ENCODE data around the gene NFIC.
"Not testable (repeated sequence)": the region's sequence is repeated elsewhere in the genome, so short reads cannot be mapped to it uniquely, and the experiment has no call there.

NFIC gene

DNA sequence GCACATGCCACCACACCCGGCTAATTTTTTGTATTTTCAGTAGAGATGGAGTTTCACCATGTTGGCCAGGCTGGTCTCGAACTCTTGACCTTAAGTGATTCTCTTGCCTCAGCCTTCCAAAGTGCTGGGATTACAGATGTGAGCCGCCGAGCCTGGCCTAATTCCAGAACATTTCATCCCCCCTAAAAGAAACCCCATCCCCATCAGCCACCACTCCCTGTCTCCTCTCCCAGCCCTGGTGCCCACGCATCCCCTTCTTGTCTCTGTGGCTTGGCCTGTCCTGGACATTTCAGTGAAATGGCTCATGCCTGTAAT, 63.9 kb downstream of the NFIC start:
- DNase-seq, result not testable (repeated sequence)

DNA sequence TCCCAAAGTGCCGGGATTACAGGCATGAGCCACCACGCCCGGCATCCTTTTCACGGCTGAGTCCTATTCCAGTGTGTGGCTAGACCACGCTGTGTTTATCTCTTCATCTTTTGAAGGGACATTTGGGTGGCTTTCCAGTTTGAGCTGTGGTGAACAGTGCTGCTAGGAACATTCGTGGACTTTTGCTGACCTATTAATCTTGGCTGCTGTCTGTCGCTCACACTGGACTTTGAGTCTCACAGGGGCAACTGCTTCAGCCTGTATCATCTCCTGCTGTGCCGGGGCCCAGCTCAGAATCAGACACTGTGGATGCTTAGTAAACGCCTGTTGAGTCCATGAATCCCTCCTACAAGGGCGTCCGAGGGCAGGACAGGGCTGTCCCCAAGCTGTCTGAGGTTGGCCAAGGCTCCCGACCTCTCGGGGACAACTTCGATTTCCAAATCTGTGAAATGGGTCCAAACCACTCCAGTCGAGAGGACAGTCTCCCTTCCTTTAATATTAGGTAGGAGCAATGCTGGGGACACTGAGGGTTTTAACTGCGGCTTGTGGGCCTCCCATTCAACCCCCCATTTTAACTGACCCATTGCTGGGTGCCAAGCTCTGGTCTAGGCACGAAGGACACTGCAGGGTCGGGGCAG, 65.5 kb downstream of the NFIC start:
- DNase-seq, result no peak

DNA sequence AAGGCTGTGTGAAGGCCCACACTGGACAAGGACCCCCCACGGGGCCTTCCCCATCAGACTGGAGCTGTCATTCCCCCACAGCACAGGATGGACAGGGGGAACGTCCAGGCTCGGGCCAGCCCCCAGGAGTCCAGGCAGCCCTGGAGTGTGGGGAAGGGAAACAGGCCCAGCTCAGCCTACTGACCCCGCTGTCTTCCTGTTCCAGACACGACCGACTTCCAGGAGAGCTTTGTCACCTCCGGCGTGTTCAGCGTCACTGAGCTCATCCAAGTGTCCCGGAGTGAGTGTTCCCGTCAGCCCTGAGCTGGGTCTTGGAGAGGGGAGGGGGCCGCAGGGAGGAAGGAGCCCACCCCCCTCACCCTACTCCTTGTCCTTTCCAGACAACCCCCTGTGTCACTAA, 66.9 kb downstream of the NFIC start:
- DNase-seq, result no peak

DNA sequence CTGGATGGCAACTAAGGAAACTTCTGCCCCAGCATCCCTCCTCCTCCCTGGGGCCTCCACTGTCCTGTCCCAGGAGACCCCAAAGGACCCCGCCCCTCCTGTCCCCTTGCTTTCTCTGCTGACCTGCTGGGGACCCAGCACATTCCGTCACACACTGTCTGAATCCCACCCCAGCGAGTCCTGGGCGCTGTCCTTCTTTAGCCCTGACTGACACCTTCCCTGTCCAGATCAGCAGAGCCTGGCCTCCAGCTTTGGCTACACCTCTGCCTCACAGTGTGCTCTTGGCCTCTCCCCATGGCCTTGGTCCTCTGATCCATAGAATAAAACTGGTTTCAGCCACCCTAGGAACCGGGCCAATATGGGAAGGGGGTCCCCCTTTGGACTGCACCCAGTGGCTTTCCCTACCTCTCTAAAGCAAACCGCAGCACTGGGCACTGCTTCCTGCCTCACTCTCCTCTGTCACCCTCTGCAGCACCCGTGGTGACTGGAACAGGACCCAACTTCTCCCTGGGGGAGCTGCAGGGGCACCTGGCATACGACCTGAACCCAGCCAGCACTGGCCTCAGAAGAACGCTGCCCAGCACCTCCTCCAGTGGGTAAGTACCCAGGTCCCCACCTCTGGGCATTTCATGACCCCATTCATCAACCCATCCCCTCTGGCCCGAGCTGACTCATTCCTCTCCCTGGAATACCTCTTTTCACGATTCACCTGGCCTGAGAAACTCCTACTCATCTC, 67.6 kb downstream of the NFIC start:
- no peak for DNase-seq

DNA sequence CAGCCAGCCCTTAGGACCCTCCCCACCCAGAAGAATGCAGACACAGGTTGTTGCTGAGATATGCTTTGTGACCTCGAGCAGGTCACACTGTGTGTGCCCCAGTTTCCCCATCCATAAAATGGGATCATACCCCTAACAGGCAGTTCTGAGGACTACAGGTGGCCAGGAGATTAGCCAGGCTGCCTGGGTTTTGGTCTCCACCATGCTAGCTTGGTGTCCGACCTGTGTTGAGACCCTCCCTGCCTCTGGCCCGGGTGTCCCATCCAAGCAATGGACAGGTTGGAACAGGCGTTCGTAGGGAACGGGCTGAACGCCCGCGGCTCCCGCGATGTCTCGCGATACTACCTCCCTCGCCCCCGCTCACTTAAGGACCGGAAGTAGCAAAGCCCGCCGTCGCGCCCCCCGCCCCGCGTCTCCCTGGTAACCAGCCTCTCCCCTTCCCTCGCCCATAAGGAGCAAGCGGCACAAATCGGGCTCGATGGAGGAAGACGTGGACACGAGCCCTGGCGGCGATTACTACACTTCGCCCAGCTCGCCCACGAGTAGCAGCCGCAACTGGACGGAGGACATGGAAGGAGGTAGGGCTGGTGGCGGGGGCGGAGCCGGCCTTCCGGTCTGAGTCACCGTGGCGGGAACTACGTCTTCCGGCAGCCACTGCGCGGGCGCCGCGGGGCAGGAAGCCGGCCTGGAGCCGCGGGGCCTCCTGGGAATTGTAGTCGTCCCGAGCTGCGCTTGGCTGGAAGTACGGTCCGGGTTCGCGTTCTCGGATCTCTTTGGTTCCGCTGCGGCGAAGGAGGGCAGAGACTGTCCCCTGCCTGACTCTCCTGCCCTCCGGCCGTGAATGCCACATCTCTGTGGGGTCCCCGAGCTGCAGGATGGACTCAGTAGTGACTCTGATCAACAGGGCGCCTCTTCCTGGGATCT, 68.5 kb downstream of the NFIC start:
- peak; percentile 97 for DNase-seq

DNA sequence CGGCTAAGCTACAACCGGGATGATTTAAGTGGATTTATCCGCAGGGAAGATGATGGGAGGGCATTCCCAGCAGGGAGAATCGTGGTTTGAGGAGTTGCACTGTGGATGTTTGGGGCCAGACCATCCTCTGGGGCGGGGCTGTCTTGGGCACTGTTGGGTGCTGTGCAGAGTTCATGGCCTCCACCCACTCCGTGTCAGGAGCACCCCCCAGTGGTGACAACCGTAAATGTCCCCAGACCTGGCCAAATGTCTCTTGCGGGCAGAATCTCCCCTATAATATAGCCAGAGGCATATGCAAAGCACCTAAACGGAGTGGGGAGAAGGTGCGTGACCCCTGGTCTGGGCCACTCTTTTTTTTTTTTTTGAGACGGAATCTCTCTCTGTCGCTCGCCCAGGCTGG, 73.7 kb downstream of the NFIC start:
- peak; percentile 64 for DNase-seq

DNA sequence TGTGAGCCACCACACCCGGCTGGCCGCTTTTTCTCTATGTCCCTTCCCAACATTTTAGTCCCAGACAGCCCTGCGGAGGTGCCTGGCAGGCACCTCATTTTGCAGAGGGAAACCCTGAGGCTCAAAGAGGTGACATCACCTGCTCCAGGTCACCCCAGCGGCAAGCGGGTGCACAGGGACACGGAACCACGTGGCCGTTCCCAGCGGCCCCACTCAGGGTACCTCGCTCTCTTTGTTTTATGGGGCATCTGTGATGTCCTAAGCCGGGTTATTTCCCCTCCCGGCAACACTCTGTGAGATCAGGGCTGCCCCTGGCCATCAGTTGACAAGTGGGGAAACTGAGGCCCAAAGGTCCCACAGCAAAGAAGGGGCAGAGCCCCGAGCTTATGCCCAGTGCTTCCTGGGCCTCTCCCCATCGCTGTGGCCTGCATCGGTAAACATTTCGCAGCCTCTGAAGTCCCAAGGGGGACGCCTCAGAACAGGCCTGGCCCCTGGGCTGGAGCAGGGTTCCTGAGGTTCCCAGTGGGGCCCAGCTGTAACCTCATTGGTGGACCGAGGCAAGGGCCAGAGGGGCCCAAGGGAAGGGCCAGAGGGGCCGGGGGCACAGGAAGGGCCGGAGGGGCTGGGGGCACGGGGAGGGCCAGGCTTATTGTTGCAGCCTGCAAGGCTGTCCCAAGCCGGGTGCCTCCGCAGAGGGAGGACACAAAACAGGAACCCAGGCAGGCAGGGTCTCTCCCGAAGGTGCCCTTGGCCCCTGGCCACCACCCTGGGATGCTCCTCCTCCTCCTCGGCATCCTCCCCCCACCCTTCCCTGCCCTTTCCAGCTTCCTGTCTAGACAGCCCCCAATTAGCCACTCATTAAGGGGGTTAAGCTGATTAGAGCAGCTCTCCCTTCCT, 75.0 kb downstream of the NFIC start:
- no peak for DNase-seq

DNA sequence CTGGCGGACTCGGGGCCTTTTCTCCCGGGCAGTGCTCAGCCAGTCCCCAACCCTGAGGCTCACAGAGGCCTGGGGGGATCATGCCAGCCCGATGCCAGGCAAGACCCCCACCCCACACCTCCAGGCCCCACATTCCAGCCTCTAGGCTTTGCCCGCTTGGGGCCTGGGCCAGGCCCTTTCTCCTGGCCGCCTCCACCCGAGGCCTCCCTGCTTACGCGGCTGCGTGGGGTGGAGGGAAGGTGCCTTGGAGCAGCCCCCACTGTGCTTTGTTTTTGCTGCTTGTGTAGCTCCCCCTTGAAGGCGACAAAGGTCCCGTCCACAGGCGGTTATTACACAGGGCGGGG, 75.6 kb downstream of the NFIC start:
- no peak for DNase-seq

DNA sequence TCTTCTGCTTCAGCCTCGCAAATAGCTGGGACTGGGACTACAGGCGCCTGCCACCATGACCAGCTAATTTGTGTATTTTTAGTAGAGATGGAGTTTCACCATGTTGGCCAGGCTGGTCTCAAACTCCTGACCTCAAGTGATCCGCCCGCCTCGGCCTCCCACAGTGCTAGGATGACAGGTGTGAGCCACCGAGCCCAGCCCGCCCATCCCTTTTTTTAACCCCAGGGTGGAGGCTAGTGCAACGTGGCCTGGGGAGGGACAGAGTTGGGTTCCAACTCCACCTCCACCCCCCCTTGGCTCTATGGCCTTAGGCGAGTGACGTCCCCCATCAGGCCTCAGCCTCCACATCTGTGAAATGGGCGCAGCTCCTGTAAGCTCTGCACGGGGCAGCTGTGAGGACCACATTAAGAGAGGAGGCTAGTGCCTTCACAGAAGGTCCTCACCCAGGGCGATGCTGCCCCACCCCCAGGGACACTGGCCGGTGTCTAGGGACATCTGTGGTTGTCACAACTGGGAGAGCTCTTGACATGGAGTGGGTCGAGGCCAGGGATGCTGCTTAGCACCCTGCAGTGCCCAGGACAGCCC, 76.2 kb downstream of the NFIC start:
- DNase-seq, result no peak

DNA sequence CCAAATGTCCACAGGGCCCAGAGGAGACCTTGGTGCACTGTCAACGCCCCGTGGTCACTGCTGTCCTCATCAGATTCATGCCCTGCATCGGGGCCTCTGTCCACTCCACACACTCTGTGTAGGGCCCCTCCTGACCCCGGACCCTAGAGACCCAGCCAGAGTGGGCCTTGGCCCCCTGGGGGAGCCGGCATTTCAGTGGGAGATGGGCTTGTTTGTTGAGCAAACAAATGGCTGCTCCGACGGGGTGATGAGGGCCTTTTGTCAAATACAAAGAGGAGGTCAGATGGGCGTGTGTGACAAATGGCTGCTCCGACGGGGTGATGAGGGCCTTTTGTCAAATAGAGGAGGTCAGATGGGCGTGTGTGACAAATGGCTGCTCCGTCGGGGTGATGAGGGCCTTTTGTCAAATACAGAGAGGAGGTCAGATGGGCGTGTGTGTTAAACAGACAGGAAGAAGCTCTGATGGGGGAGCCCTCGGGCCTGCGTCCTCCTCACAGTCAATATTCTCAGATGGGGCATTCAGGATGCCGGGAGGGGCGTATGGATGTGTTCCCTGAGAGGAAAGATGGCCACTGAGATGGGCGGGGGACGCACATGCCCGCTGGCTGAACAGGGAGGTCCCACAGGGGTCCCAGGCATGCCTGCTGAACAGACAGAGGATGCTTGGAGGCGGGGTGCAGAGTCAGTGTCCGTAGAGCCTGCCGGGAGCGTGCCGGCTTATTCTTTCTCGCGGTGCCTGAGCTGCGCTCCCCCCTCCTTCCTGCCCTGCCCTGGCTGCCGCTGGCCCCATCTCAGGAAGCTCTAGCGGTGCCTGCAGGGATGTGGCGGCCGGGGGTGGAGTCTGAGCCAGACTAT, 77.7 kb downstream of the NFIC start:
- DNase-seq, result no peak

DNA sequence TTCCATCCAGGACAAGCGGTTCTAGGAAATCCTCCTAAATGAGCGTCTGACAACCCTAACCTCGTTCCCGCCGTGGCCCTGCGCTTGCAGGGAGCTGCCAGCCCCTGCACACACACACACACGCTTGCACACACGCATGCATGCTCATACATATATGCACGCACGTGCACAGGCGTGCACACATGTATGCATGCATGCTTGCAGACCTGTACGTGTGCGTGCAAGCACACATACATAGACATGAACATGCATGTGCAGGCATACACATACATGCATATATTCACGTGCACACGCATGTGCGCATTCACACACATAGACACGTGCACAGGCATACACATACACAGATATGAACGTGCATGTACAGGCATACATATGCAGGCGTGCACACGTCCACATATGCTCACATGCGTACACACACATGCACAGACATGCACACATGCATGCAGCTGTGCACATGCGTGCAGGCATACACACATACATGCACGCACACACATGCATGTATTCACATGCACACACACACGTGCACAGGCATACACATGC, 78.4 kb downstream of the NFIC start:
- no peak for DNase-seq

DNA sequence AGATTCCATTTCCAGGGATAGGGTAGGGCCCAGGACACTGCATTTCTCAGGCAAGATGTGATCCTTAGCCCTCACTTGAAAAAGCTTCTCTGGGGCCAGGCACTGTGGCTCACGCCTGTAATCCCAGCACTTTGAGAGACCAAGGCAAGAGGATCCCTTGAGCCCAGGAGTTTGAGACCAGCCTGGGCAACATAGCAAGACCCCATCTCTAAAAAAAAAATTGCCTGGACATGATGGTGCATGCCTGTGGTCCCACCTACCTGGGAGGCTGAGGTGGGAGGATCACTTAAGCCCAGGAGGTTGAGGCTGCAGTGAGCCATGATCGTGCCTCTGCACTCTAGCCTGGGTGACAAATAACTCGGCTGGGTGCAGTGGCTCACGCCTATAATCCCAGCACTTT, 80.3 kb downstream of the NFIC start:
- DNase-seq, result not testable (repeated sequence)

DNA sequence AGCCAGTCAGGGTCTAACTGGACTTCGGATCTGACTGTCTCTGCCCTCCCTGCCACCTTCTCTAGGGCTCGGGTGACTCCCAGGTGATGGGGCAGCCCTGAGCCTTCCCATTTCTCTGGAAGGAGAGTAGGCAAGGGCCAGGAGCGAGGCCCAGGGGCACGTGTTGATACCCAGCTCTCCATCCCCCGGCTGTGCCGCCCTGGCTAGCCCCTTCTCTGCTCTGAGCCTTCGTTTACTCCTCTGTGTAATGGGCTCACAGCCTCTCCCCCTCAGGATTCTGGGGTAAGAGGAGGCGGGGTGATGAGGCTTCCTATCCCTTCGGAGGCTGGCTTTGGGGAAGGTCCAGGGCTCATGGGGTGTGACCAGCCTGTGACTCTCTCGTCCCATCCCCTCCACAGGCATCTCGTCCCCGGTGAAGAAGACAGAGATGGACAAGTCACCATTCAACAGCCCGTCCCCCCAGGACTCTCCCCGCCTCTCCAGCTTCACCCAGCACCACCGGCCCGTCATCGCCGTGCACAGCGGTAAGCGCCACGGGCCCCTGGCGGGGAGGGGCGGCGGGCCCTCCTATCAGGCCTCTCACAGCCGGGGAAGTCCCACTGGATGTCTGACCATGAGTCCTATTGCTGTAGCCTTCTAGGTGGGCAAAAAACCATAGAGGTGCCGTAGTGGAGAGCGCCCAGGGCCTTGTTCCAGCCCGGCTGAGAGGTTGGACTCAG, 82.4 kb downstream of the NFIC start:
- no peak for DNase-seq

DNA sequence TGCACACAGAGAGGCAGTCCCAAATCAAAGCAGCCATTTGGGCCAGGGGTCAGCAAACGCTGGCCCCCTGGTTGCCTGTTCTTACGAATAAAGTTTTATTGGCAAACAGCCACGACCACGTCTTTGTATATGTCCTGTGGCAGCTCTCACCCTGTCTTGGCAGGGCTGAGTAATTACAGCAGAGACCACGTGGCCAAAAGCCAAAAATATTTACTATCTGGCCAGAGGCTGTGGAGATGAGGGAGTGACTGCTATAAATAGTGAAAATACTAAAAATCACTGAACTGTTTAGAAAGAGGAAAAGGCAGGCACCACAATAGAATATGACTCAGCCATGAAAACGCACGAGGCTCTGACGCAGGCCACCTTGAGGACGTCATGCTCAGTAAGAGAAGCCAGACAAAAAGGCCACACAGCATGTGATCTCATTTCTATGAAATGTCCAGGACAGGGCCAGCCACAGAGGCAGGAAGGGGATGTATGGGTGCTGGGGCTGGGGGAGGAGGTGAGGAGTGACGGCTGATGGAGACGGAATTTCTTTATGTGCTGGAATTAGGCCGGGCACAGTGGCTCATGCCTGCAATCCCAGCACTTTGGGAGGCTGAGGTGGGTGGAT, 84.5 kb downstream of the NFIC start:
- peak; percentile 23 for DNase-seq

DNA sequence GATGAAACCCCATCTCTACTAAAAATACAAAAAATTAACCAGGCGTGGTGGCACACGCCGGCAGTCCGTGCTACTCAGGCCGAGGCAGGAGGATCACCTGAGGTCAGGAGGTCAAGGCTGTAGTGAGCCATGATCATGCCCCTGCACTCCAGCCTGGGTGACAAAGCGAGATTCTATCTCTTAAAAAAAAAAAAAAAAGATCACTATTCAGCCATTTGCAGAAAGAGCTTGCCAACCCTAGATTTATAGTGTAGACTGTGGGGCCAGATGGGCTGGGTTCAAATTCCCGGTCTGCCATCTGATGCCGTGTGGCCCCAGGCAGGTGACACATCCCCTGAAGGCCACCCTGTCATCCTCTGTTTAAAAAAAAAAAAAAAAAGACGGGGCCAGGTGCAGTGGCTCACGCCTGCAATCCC, 85.1 kb downstream of the NFIC start:
- DNase-seq, result no peak

DNA sequence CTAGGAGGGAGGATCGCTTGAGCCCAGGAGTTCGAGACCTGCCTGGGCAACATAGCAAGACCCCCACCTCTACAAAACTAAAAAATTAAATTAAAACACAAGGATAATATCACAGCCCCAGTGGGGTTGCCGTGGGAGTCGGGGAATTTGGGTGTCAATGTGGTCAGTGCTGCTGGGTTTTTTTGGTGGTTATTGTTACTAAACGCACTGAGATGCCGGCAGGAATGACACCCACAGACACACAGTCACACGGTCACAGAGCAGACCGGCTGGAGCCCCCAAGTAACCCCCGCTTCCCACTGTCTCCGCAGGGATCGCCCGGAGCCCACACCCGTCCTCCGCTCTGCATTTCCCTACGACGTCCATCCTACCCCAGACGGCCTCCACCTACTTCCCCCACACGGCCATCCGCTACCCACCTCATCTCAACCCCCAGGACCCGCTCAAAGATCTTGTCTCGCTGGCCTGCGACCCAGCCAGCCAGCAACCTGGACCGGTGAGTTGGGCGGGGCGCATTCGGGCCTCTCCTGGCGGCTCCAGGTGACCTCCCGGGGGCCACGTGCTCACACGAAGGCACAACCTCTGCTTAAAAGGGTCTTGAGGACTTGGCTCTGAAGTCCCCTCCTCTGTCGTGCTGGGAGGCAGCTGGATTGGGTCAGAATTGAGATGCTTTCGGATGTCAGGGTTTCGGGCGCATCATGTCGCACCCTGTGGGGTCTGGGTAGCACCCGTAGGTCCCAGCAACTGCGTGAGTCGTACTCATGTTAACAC, 86.0 kb downstream of the NFIC start:
- DNase-seq, result no peak

DNA sequence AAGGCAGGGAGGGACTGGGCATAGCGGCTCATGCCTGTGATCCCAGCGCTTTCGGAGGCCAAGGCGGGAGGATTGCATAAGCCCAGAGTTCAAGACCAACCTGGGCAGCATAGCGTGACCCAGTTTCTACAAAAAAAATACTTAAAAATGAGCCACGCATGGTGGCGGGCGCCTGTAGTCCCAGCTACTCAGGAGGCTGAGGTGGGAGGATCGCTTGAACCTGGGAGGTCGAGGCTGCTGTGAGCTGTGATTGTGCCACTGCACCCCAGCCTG, 86.5 kb downstream of the NFIC start:
- DNase-seq, result not testable (repeated sequence)

DNA sequence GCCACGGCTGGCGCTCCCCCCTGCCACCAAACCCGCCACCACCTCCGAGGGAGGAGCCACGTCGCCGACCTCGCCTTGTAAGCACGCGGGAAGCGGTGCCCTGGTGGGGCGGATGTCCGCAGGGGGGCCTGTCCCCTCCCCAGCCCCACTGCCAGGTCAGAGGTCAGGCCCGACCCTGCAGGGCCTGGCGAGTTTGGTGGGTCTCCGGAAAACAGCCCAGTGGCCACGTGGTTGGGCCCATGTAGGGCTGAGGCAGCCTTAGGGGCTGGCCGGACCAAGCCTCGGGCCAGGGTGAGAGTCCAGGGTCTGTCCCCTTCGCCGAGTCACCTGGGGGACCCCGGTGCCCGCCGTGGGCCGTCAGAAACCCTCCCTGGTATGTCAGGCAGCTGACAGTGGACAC, 87.5 kb downstream of the NFIC start:
- DNase-seq, result no peak

DNA sequence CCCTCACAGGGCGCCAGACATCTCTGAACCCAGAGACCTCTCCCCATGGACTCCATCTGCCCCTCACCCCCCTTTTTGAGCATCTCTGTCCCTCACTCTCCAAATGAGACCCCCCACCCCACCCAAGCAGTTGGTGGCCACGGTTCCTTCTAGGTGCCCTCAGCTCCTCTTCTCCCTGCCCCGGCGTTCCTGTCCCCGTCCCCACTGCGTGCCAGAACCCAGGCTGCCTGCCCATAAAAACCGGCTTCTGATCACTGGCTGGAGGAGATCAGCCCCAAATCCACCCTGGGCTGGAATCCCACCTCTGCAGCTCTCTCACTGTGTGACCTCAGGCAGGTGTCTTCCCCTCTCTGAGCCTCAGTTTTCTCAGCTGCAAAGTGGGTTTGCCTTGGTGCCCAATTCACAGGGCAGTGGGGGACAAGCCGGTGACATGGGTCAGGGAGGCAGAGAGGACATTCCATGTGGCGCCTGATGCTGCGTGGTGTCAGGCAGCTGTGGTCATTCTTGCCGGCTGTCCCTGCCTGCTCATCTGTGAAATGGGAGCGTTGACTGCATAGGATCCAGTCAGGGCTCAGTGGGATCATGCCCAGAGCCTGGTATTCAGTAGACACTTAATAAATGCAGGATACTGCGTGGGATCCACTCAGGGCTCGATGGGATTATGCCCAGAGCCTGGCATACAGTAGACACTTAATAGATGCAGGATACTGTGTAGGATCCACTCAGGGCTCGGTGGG, 88.4 kb downstream of the NFIC start:
- DNase-seq, result no peak
